Heart right ventricle (tissue), 16 donors: ENCODE measurements around the gene PCMTD2. TPM values are rescaled to one million over a fixed set of nuclear protein-coding genes. Genes with fewer than 3 reads are reported as not detected.

Source experiments
- ATAC-seq, 8 donors: fragments of 200-7000 bp; cut with Tn5 transposase; one replicate each; pipeline ENCODE4 v1.9.1; 2020; ENCODE audit warnings: mild to moderate bottlenecking in 8 of 8, moderate library complexity in 8 of 8, moderate number of reproducible peaks in 1 of 8
- DNase-seq, 2 donors: peaks; one replicate each; pipeline ENCODE4 v3.0.0-alpha.2; 2020
- H3K27ac ChIP-seq, 10 donors: fragments of 200-600 bp; sonication (generic) in 2 of 10; one replicate each; pipeline versions ENCODE4 v1.5.0 to v1.8.0; 2020 to 2022; ENCODE audit warnings: mild to moderate bottlenecking in 3 of 10
- H3K27me3 ChIP-seq, 7 donors: fragments of 200-600 bp; one replicate each; pipeline ENCODE4 v1.8.0; 2021 to 2022; ENCODE audit warnings: mild to moderate bottlenecking in 2 of 7
- H3K36me3 ChIP-seq, 9 donors: fragments of 200-600 bp; sonication (generic) in 1 of 9; one replicate each; pipeline versions ENCODE4 v1.5.0 to v1.8.0; 2020 to 2022; ENCODE audit warnings: mild to moderate bottlenecking in 2 of 9
- H3K4me1 ChIP-seq, 9 donors: fragments of 200-600 bp; sonication (generic) in 1 of 9; one replicate each; pipeline versions ENCODE4 v1.5.0 to v1.8.0; 2020 to 2022; ENCODE audit warnings: mild to moderate bottlenecking in 4 of 9
- H3K4me3 ChIP-seq, 10 donors: fragments of 200-600 bp; sonication (generic) in 2 of 10; one replicate each; pipeline versions ENCODE4 v1.5.0 to v1.8.0; 2020 to 2022; ENCODE audit warnings: mild to moderate bottlenecking in 7 of 10, moderate library complexity in 2 of 10
- H3K9me3 ChIP-seq, 11 donors: fragments of 200-600 bp in 10 of 11; sonication (generic) in 2 of 11; one replicate each; pipeline versions ENCODE4 v1.5.0 to v1.8.0; 2013 to 2022; ENCODE audit warnings: mild to moderate bottlenecking in 2 of 11, control low read depth in 1 of 11, moderate library complexity in 1 of 11
- CTCF ChIP-seq, 9 donors: fragments of 200-600 bp; sonication (generic) in 2 of 9; IDR thresholded peaks; one replicate each; pipeline versions ENCODE4 v1.5.0 to v1.8.0; 2021 to 2022; ENCODE audit warnings: antibody characterized with exemption in 9 of 9, mild to moderate bottlenecking in 5 of 9, moderate library complexity in 1 of 9
- WGBS, 2 donors: extraction: QIAGEN DNeasy Blood & Tissue Kit; methylation state at CpG; one replicate each; pipeline ENCODE4 v1.1.7; 2013; ENCODE audit warnings: inconsistent platforms in 1 of 2; 5-methylcytosine and 5-hydroxymethylcytosine counted together
- intact Hi-C, 10 donors: fragments of 100-400 bp; cut with DNase I; formaldehyde crosslinking; loops; one replicate each; pipeline versions ENCODE4 v1.11.1 to v1.14.2; 2022
- polyA plus RNA-seq, 2 donors: library from polyadenylated mRNA; stranded (reverse); fragments of 200-250 nt; gene quantifications; one replicate each; pipeline ENCODE4 v1.2.3, GENCODE V29; 2013
- total RNA-seq, 10 donors: library from RNA; stranded (reverse); fragmentation: NEBNext Ultra II Directional in 3 of 10; extraction: Animal tissue kit (Norgen Biotek cat#: 25700) in 3 of 10; gene quantifications; one replicate each; pipeline versions ENCODE4 v1.2.1 to v1.2.4, GENCODE V29; 2021 to 2023
- donor health status: Arrhythmogenic right ventricular cardiomyopathy.
- donor health status: ischemic (EF 13 %, LVEDD 7.1; RV severe dilation, severe dysfunction).
- donor health status: healthy with polysubstance abuse.
- donor health status: DM: no; HTN: yes; CAD: no.
- donor health status: DM: no; HTN: no; CAD: no.
- donor health status: ischemic (EF 25% LVEDD 6.9; RV normal size, moderate dysfunction).
- donor health status: ischemic (EF 25% LVEDD 5.7; RV mildly dilated, moderate dysfunction).
- donor health status: healthy.
- donor health status: DM: yes; HTN: yes; CAD: no.
- donor health status: Ischemic cardiomyopathy.
- donor health status: ischemic (EF 35%, LVEDD 5.7; RV mildly dilated, moderate dysfunction).
- donor health status: nonischemic (EF 11% LVEDD 7.7; RV severe dilation, severe dysfunction).
- donor health status: DM: yes; HTN: yes; CAD: no.
- donor health status: PGD.
- donor health status: ischemic (EF 29% LVEDD 5.4; RV normal size, mild dysfunction).
- donor health status: nonischemic (EF 23%, LVEDD 6.1; RV moderate dilation, normal function).

Gene PCMTD2
- total and polyA plus RNA-seq, 12 donors: 11.7 to 83.5 (median 67.9) TPM

DNA sequence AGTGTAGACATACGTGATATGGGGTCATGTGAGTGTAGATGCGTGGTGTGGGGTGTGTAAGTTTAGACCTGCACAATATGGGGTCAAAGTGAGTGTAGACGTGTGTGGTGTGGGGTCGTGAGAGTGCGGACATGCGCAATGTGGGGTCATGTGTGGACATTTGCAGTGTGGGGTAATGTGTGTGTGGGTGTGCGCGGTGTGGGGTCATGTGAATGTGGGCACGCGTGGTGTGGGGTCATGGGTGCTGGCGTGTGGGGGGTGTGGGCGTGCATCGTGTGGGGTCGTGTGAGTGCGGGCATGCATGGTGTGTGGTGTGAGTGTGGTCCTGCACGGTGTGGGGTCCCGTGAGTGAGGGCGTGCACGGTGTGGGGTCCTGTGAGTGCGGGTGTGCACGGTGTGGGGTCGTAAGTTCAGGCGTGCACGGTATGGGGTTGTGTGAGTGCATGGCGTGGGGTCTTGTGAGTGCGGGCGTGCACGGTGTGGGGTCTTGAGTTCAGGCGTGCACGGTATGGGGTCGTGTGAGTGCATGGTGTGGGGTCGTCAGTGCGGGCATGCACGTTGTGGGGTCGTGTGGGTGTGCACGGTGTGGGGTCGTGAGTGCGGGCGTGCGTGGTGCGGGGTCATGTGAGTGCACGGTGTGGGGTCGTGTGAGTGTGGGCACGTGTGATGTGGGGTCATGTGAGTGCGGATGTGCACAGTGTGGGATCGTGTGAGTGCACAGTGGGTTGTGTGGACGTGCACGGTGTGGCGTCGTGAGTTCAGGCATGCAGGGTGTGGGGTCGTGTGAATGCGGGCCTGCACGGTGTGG lies 14.3 kb downstream of the PCMTD2 start:
- ATAC-seq (peak in 3 of 8 donors; percentile 11 to 66 (median 32)), DNase-seq (no peak)
- peaks cover 0 to 74% (median 8%) of the 10 kb centered on the region in 9 donors for H3K36me3 ChIP-seq

GRCh38 chr20:64271636-64272035 lies 16.1 kb downstream of the PCMTD2 start:
- H3K9me3 ChIP-seq: no peaks in the 10 kb centered on the region
- H3K4me1 ChIP-seq: peaks cover 0 to 26% (median 25%) of the 10 kb centered on the region in 9 donors
- H3K36me3 ChIP-seq: peaks cover 0 to 73% (median 8%) of the 10 kb centered on the region in 9 donors
- no peak overlapping the region for H3K4me3 ChIP-seq
- ATAC-seq (no peak), DNase-seq (no peak)
- no peak for TF ChIP-seq CTCF (IDR thresholded peaks at IDR 0.05)
- 82 to 86% methylated on average over 11 of the region's 11 CpGs for WGBS, 2 donors
- no peaks in the 10 kb centered on the region for H3K27me3 ChIP-seq
- intact Hi-C loops: no loop called here
- H3K27ac ChIP-seq: no peak overlapping the region

More for the DNA sequence above, 14.3 kb downstream of the PCMTD2 start:
- no peak for TF ChIP-seq CTCF (IDR thresholded peaks at IDR 0.05)
- Histone ChIP-seq H3K9me3 (no peaks in the 10 kb centered on the region), H3K4me3 (no peak overlapping the region), H3K4me1 (peaks cover 0 to 44% (median 36%) of the 10 kb centered on the region in 9 donors), H3K27ac (no peak overlapping the region), H3K27me3 (no peaks in the 10 kb centered on the region)
- intact Hi-C loops: no loop called here
- WGBS, 2 donors: 97% methylated on average over 53 of the region's 53 CpGs

DNA sequence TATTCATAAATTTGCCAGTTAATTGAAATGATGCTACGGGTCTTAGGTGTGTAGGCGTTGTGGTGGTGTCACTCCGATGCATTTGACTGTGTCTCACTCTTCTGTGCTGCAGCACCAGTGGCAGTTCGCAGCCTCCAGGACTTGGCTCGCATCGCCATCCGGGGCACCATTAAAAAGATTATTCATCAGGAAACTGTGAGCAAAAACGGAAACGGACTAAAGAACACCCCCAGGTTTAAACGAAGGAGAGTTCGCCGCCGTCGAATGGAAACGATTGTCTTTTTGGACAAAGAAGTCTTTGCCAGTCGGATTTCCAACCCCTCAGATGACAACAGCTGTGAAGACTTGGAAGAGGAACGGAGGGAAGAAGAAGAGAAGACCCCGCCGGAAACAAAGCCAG lies 17.6 kb downstream of the PCMTD2 start:
- Histone ChIP-seq H3K27ac (no peak overlapping the region), H3K27me3 (no peaks in the 10 kb centered on the region), H3K9me3 (no peaks in the 10 kb centered on the region), H3K4me3 (no peak overlapping the region), H3K4me1 (peaks cover 0 to 16% (median 10%) of the 10 kb centered on the region in 9 donors), H3K36me3 (peaks cover 0 to 70% (median 8%) of the 10 kb centered on the region in 9 donors)
- DNase-seq: no peak
- WGBS, 2 donors: 81 to 90% methylated on average over 19 of the region's 19 CpGs
- ATAC-seq: no peak
- intact Hi-C loops: no loop called here
- no peak for TF ChIP-seq CTCF (IDR thresholded peaks at IDR 0.05)

GRCh38 chr20:64276817-64277216 lies 21.3 kb downstream of the PCMTD2 start:
- H3K27me3 ChIP-seq: no peaks in the 10 kb centered on the region
- H3K4me1 ChIP-seq: peaks cover 0 to 10% (median 0%) of the 10 kb centered on the region in 9 donors
- no peak overlapping the region for H3K27ac ChIP-seq
- peaks cover 0 to 56% (median 8%) of the 10 kb centered on the region in 9 donors for H3K36me3 ChIP-seq
- no peak overlapping the region for H3K4me3 ChIP-seq
- DNase-seq (no peak), ATAC-seq (no peak)
- no peak for TF ChIP-seq CTCF (IDR thresholded peaks at IDR 0.05)
- 93 to 96% methylated on average over 7 of the region's 7 CpGs for WGBS, 2 donors
- intact Hi-C loops: no loop called here
- H3K9me3 ChIP-seq: no peaks in the 10 kb centered on the region
